ENCODE data around the gene DGKH.

The DGKH gene

GRCh38 chr13:42036711-42037110 is 11.7 kb upstream of the DGKH start:
- no peak overlapping the region for H3K27ac ChIP-seq (ENCODE audit: low read depth, low read length)
- H3K9me2 ChIP-seq (replicated peaks; ENCODE audit: control insufficient read depth, low read length) = no peaks in the 10 kb centered on the region
- H3K36me3 ChIP-seq (ENCODE audit: control insufficient read depth, low read length) = no peaks in the 10 kb centered on the region
- H3K4me2 ChIP-seq (ENCODE audit: low read length) = no peak overlapping the region
- peaks cover 13% of the 10 kb centered on the region for H3K4me1 ChIP-seq (ENCODE audit: control insufficient read depth, low read length)
- H3F3A ChIP-seq (ENCODE audit: control insufficient read depth, insufficient read depth) = no peaks in the 10 kb centered on the region
- 0 out of 2 replicates have a peak, but pooled peaks cover 4% of the 10 kb centered on the region for H3K9me3 ChIP-seq (ENCODE audit: control insufficient read depth, insufficient read depth, low read length)
- TF ChIP-seq EZH2phosphoT487 (IDR thresholded peaks at IDR 0.05; ENCODE audit: borderline replicate concordance, low read length) (no peak), CTCF (IDR thresholded peaks at IDR 0.05; ENCODE audit: low read depth, low read length, poor library complexity, severe bottlenecking) (no peak)
- no peak overlapping the region for H3K4me3 ChIP-seq (ENCODE audit: low read length)
- 0 out of 2 replicates have a peak, but pooled peaks cover 4% of the 10 kb centered on the region for H4K20me1 ChIP-seq (ENCODE audit: control insufficient read depth, insufficient read depth, low read depth, low read length)
- H3K79me2 ChIP-seq (ENCODE audit: control insufficient read depth, low read length) = peaks cover 9% of the 10 kb centered on the region
- 0 out of 2 replicates have a peak, but pooled peaks cover 5% of the 10 kb centered on the region for H3K27me3 ChIP-seq (ENCODE audit: control insufficient read depth, low read length)

- H3K9me2 ChIP-seq (replicated peaks; ENCODE audit: control insufficient read depth, low read length) = no peaks in the 10 kb centered on the region
- H3K27ac ChIP-seq (ENCODE audit: low read depth, low read length) = no peak overlapping the region
- H3K36me3 ChIP-seq (ENCODE audit: control insufficient read depth, low read length) = no peaks in the 10 kb centered on the region
- no peak overlapping the region for H3K4me3 ChIP-seq (ENCODE audit: low read length)
- H3F3A ChIP-seq (ENCODE audit: control insufficient read depth, insufficient read depth) = 0 out of 2 replicates have a peak, but pooled peaks cover 3% of the 10 kb centered on the region
- 0 out of 2 replicates have a peak, but pooled peaks cover 4% of the 10 kb centered on the region for H3K9me3 ChIP-seq (ENCODE audit: control insufficient read depth, insufficient read depth, low read length)
- H3K4me1 ChIP-seq (ENCODE audit: control insufficient read depth, low read length) = peaks cover 21% of the 10 kb centered on the region
- 0 out of 2 replicates have a peak, but pooled peaks cover 4% of the 10 kb centered on the region for H4K20me1 ChIP-seq (ENCODE audit: control insufficient read depth, insufficient read depth, low read depth, low read length)
- peaks cover 28% of the 10 kb centered on the region for H3K79me2 ChIP-seq (ENCODE audit: control insufficient read depth, low read length)
- 0 out of 2 replicates have a peak, but pooled peaks cover 5% of the 10 kb centered on the region for H3K27me3 ChIP-seq (ENCODE audit: control insufficient read depth, low read length)
- TF ChIP-seq EZH2phosphoT487 (IDR thresholded peaks at IDR 0.05; ENCODE audit: borderline replicate concordance, low read length) (no peak), CTCF (IDR thresholded peaks at IDR 0.05; ENCODE audit: low read depth, low read length, poor library complexity, severe bottlenecking) (no peak)
- H3K4me2 ChIP-seq (ENCODE audit: low read length) = peak overlapping the region; percentile 86
These were observed 9.6 kb upstream of the DGKH start for GRCh38 chr13:42038661-42039456.

- Histone ChIP-seq H3K27ac (ENCODE audit: low read depth, low read length) (no peak overlapping the region), H3K27me3 (ENCODE audit: control insufficient read depth, low read length) (0 out of 2 replicates have a peak, but pooled peaks cover 5% of the 10 kb centered on the region), H3K4me3 (ENCODE audit: low read length) (peak overlapping the region; percentile 77), H3K36me3 (ENCODE audit: control insufficient read depth, low read length) (no peaks in the 10 kb centered on the region), H3K4me2 (ENCODE audit: low read length) (peak overlapping the region; percentile 86), H3F3A (ENCODE audit: control insufficient read depth, insufficient read depth) (0 out of 2 replicates have a peak, but pooled peaks cover 3% of the 10 kb centered on the region), H4K20me1 (ENCODE audit: control insufficient read depth, insufficient read depth, low read depth, low read length) (0 out of 2 replicates have a peak, but pooled peaks cover 4% of the 10 kb centered on the region), H3K79me2 (ENCODE audit: control insufficient read depth, low read length) (peaks cover 28% of the 10 kb centered on the region), H3K9me2 (replicated peaks; ENCODE audit: control insufficient read depth, low read length) (no peaks in the 10 kb centered on the region), H3K9me3 (ENCODE audit: control insufficient read depth, insufficient read depth, low read length) (0 out of 2 replicates have a peak, but pooled peaks cover 4% of the 10 kb centered on the region), H3K4me1 (ENCODE audit: control insufficient read depth, low read length) (peaks cover 21% of the 10 kb centered on the region)
- TF ChIP-seq EZH2phosphoT487 (IDR thresholded peaks at IDR 0.05; ENCODE audit: borderline replicate concordance, low read length) (no peak), CTCF (IDR thresholded peaks at IDR 0.05; ENCODE audit: low read depth, low read length, poor library complexity, severe bottlenecking) (no peak)
These were observed 8.9 kb upstream of the DGKH start for GRCh38 chr13:42039457-42039945.
